ENCODE data around the gene CLIC5. TPM values are rescaled to one million over a fixed set of nuclear protein-coding genes. Genes with fewer than 3 reads are reported as not detected.

CLIC5 gene
- polyA plus RNA-seq, 1 experiment: not detected

DNA sequence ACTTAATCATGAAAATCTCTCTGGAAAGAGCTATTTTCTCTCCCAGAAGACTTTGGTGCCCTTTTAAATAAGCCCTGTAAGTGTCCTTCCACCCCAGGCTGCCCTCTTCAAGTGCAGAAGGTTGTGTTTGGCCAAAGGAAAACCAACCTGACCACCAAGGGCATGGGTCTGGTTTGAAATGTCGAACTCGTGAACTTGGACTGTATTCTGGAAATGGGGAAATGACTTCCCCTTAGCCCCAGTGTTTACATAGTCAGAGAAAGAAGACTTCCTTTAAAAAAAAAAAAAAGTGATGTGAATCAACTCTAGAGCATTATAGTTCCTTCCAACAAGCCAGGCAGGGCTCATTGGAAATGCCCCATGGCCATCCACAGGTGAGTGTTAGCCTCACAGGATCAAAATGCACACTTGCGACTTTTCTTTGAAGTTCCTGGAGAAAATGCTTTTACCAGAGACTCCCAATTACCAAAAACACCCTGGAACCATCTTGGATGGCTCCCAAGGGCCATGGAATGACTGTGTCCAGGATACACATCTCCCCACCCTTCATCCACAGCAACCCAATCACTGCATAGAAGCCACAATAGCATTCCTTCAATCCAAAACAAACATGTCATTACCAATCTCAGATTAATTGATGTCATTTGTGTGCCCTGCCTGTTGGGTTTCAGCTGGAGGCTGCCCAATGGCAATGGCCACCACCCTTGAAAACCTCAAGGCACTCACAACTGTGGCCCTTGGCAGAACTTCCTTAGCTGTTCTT is 133.8 kb downstream of the CLIC5 start:
- Histone ChIP-seq H3K27me3 (ENCODE audit: control insufficient read depth, insufficient read depth, low read length) (peaks cover 10% of the 10 kb centered on the region), H3K9me3 (ENCODE audit: control insufficient read depth, insufficient read depth, low read length) (no peaks in the 10 kb centered on the region), H3K4me3 (ENCODE audit: low read depth, low read length) (no peak overlapping the region), H3K27ac (ENCODE audit: low read depth, low read length) (no peak overlapping the region)
- ChIA-PET POLR2A (no interaction called here), CTCF (no interaction called here)
- TF ChIP-seq, protein P1, sequence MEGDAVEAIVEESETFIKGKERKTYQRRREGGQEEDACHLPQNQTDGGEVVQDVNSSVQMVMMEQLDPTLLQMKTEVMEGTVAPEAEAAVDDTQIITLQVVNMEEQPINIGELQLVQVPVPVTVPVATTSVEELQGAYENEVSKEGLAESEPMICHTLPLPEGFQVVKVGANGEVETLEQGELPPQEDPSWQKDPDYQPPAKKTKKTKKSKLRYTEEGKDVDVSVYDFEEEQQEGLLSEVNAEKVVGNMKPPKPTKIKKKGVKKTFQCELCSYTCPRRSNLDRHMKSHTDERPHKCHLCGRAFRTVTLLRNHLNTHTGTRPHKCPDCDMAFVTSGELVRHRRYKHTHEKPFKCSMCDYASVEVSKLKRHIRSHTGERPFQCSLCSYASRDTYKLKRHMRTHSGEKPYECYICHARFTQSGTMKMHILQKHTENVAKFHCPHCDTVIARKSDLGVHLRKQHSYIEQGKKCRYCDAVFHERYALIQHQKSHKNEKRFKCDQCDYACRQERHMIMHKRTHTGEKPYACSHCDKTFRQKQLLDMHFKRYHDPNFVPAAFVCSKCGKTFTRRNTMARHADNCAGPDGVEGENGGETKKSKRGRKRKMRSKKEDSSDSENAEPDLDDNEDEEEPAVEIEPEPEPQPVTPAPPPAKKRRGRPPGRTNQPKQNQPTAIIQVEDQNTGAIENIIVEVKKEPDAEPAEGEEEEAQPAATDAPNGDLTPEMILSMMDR (IDR thresholded peaks at IDR 0.05; ENCODE audit: low read depth, low read length): no peak
- no peak for DNase-seq (ENCODE audit: low read depth, low spot score)

DNA sequence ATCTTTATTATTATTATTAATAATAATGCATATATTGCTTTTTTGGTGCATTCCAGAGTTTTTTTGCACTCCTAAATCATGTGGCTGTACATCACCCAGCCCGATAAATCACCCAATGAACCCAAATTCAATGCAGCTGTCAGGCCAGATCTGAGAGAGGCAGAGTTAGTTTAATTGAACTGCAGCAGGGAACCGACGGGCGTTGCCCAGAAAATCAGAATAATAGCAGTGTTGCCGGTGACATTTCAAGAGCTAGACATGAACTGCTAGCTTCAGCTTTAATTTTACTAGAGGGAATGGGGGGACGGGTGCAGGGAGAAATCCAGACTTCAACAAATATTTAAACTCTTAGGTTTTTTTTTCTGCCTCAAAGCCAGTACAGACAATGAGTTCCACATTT is 135.0 kb downstream of the CLIC5 start:
- H3K9me3 ChIP-seq (ENCODE audit: control insufficient read depth, insufficient read depth, low read length): no peaks in the 10 kb centered on the region
- POLR2A ChIA-PET: no interaction called here
- H3K4me3 ChIP-seq (ENCODE audit: low read depth, low read length): no peak overlapping the region
- H3K27me3 ChIP-seq (ENCODE audit: control insufficient read depth, insufficient read depth, low read length): peaks cover 10% of the 10 kb centered on the region
- DNase-seq (ENCODE audit: low read depth, low spot score): no peak
- H3K27ac ChIP-seq (ENCODE audit: low read depth, low read length): no peak overlapping the region
- TF ChIP-seq, protein P1 (IDR thresholded peaks at IDR 0.05; ENCODE audit: low read depth, low read length): no peak
- CTCF ChIA-PET: interaction anchor here (0.8 to 1.6 kb wide), 2 partner anchors 43 to 50 kb away, joined by 3 to 7 read pairs; no protein-coding TSS in a partner anchor

DNA sequence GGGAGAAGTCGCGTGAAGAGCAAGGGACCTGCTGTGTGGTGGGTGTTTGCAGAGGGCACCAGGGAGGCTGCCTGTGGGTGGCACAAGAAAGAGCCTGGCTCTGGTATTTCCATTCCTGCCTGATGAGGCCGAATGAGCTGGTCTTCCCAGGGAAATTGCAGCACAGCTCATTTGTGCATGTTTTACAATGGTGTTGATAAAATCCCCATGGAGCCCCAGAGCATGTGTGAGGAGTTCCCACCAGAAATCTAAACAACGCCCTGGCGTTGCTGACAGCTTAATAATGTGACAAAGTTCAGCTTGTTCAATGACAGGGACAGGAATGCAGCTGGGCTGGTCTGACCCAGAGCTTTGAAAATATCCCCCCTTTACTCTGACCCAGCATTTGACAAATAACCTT is 135.5 kb downstream of the CLIC5 start:
- H3K9me3 ChIP-seq (ENCODE audit: control insufficient read depth, insufficient read depth, low read length): no peaks in the 10 kb centered on the region
- CTCF ChIA-PET: interaction anchor here (0.8 to 1.6 kb wide), 2 partner anchors 43 to 51 kb away, joined by 3 to 7 read pairs; no protein-coding TSS in a partner anchor
- no peak for DNase-seq (ENCODE audit: low read depth, low spot score)
- TF ChIP-seq, protein P1 (IDR thresholded peaks at IDR 0.05; ENCODE audit: low read depth, low read length): no peak
- no peak overlapping the region for H3K4me3 ChIP-seq (ENCODE audit: low read depth, low read length)
- H3K27ac ChIP-seq (ENCODE audit: low read depth, low read length): no peak overlapping the region
- H3K27me3 ChIP-seq (ENCODE audit: control insufficient read depth, insufficient read depth, low read length): peaks cover 10% of the 10 kb centered on the region
- POLR2A ChIA-PET: no interaction called here

DNA sequence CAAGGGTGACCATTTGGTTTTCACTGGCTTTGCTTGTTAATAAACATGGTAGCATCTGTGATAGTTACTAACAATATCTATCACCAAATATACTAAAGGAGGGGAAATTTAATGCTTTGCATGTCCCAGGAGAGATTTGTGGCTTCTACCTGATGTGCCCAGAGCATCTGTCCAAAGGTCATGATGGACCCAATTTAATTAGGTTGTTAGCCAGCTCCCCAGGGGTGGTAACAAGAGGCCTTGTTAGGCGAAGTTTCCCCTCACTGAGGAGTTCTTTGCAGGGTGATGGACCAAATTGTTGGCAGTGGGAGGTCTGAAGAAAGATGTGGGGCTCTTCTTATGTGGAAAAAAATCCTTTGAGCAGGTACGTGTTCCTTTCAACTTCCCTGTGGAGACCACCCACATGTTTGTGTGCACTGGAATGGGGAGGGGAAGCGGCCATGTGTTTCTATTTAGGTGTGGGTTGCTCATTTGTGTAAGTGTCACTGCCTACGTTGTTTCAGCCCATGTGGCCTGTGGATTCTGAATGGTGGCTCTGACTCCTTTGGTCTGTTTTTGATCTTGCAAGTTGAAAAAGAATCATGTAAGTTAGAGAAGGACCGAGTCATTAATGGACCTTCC is 137.6 kb downstream of the CLIC5 start:
- DNase-seq (ENCODE audit: low read depth, low spot score): no peak
- Histone ChIP-seq H3K27me3 (ENCODE audit: control insufficient read depth, insufficient read depth, low read length) (peaks cover 10% of the 10 kb centered on the region), H3K4me3 (ENCODE audit: low read depth, low read length) (no peak overlapping the region), H3K9me3 (ENCODE audit: control insufficient read depth, insufficient read depth, low read length) (no peaks in the 10 kb centered on the region), H3K27ac (ENCODE audit: low read depth, low read length) (no peak overlapping the region)
- POLR2A ChIA-PET: no interaction called here
- CTCF ChIA-PET: no interaction called here
- TF ChIP-seq, protein P1 (IDR thresholded peaks at IDR 0.05; ENCODE audit: low read depth, low read length): no peak

DNA sequence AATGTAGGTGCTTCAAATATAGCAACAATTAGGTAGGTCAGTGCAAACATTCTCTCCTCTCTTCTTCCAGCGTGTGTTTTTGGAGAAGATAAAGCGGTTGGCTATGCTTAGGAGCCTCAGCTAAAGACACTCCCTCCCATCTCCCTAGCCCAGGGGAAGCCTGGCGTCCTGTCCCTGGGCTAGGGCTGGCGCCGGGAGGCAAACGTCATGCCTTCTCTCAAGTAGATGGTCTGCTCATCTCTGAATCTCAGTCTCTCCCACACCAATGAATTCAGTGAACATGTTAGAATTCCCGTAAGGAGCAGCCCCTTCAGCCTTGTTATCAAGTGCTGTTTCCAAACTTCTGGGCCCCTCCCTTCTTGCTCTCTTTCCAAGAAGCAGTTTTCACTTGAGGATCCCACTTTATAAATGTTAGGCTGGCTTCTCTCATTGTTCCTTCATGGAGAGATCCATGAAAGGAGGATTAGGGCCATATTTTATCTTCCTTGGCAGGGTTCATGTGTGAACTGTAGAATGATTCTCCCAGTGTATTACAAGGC is 142.8 kb downstream of the CLIC5 start:
- POLR2A ChIA-PET: no interaction called here
- DNase-seq (ENCODE audit: low read depth, low spot score): no peak
- H3K4me3 ChIP-seq (ENCODE audit: low read depth, low read length): no peak overlapping the region
- no peaks in the 10 kb centered on the region for H3K27me3 ChIP-seq (ENCODE audit: control insufficient read depth, insufficient read depth, low read length)
- no peaks in the 10 kb centered on the region for H3K9me3 ChIP-seq (ENCODE audit: control insufficient read depth, insufficient read depth, low read length)
- CTCF ChIA-PET: no interaction called here
- TF ChIP-seq, protein P1 (IDR thresholded peaks at IDR 0.05; ENCODE audit: low read depth, low read length): no peak
- no peak overlapping the region for H3K27ac ChIP-seq (ENCODE audit: low read depth, low read length)

Measured in AG04450 (cell line).